ENCODE data around the gene AWAT2. TPM values are rescaled to one million over a fixed set of nuclear protein-coding genes. Genes with fewer than 3 reads are reported as not detected.

The AWAT2 gene
- total and polyA plus RNA-seq, 4 donors = not detected

GRCh38 chrX:70044541-70045245, 5.0 kb downstream of the AWAT2 start:
- H3K27ac ChIP-seq (ENCODE audit: low read depth in 1 of 2, low read length in 2 of 2) = no peak overlapping the region
- ATAC-seq (ENCODE audit: low FRiP score) = no peak
- WGBS, 2 donors = 65 to 81% methylated on average over 4 of the region's 4 CpGs
- no peak overlapping the region for H3K4me3 ChIP-seq (ENCODE audit: low read length in 2 of 2)
- no peaks in the 10 kb centered on the region for H3K9me3 ChIP-seq (ENCODE audit: control insufficient read depth, low read length)
- intact Hi-C loops (cut with DNase I) = no loop called here
- no peaks in the 10 kb centered on the region for H3K27me3 ChIP-seq (ENCODE audit: control insufficient read depth in 1 of 2, insufficient read depth in 2 of 2, low read length in 1 of 2)
- H3K4me1 ChIP-seq (ENCODE audit: control insufficient read depth in 1 of 2, insufficient read depth in 2 of 2, low read length in 2 of 2) = no peaks in the 10 kb centered on the region
- no peaks in the 10 kb centered on the region for H3K36me3 ChIP-seq (ENCODE audit: control insufficient read depth in 1 of 2, insufficient read depth in 2 of 2, low read length in 1 of 2)
- DNase-seq = no peak

GRCh38 chrX:70043685-70044084, 6.1 kb downstream of the AWAT2 start:
- WGBS, 2 donors = 77 to 95% methylated on average over 9 of the region's 9 CpGs
- DNase-seq = no peak
- Histone ChIP-seq H3K36me3 (ENCODE audit: control insufficient read depth in 1 of 2, insufficient read depth in 2 of 2, low read length in 1 of 2) (no peaks in the 10 kb centered on the region), H3K9me3 (ENCODE audit: control insufficient read depth, low read length) (no peaks in the 10 kb centered on the region), H3K4me3 (ENCODE audit: low read length in 2 of 2) (no peak overlapping the region), H3K4me1 (ENCODE audit: control insufficient read depth in 1 of 2, insufficient read depth in 2 of 2, low read length in 2 of 2) (no peaks in the 10 kb centered on the region), H3K27me3 (ENCODE audit: control insufficient read depth in 1 of 2, insufficient read depth in 2 of 2, low read length in 1 of 2) (no peaks in the 10 kb centered on the region), H3K27ac (ENCODE audit: low read depth in 1 of 2, low read length in 2 of 2) (no peak overlapping the region)
- no peak for ATAC-seq (ENCODE audit: low FRiP score)
- intact Hi-C loops (cut with DNase I) = no loop called here

GRCh38 chrX:70042399-70043371, 7.1 kb downstream of the AWAT2 start:
- H3K27ac ChIP-seq (ENCODE audit: low read depth in 1 of 2, low read length in 2 of 2) = no peak overlapping the region
- H3K4me1 ChIP-seq (ENCODE audit: control insufficient read depth in 1 of 2, insufficient read depth in 2 of 2, low read length in 2 of 2) = no peaks in the 10 kb centered on the region
- WGBS, 2 donors = 74 to 75% methylated on average over 11 of the region's 11 CpGs
- ATAC-seq (ENCODE audit: low FRiP score) = no peak
- intact Hi-C loops (cut with DNase I) = no loop called here
- no peaks in the 10 kb centered on the region for H3K9me3 ChIP-seq (ENCODE audit: control insufficient read depth, low read length)
- no peaks in the 10 kb centered on the region for H3K27me3 ChIP-seq (ENCODE audit: control insufficient read depth in 1 of 2, insufficient read depth in 2 of 2, low read length in 1 of 2)
- H3K4me3 ChIP-seq (ENCODE audit: low read length in 2 of 2) = no peak overlapping the region
- no peak for DNase-seq
- no peaks in the 10 kb centered on the region for H3K36me3 ChIP-seq (ENCODE audit: control insufficient read depth in 1 of 2, insufficient read depth in 2 of 2, low read length in 1 of 2)

DNA sequence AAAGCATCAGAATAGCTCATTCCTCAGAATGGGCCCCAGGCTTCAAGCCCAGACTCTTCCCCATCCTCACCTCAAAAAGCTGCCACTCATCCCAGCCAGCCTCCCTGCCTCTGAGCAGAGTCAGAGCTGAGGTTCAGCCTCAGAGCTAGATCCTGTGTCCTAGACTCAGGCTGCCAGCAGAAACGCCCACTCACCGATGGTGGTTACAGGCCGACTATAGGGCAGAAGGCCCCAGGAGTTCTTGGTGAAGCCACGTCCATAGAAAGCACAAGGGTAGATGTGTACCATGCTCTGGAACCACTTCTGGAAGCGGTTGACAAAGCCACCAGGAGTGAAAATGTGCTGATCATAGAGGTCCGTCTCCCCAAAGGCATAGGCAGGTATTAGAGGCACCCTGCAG, 7.7 kb downstream of the AWAT2 start:
- no peak overlapping the region for H3K27ac ChIP-seq (ENCODE audit: low read depth in 1 of 2, low read length in 2 of 2)
- H3K36me3 ChIP-seq (ENCODE audit: control insufficient read depth in 1 of 2, insufficient read depth in 2 of 2, low read length in 1 of 2) = no peaks in the 10 kb centered on the region
- intact Hi-C loops (cut with DNase I) = no loop called here
- DNase-seq (no peak), ATAC-seq (ENCODE audit: low FRiP score) (no peak)
- no peak overlapping the region for H3K4me3 ChIP-seq (ENCODE audit: low read length in 2 of 2)
- H3K4me1 ChIP-seq (ENCODE audit: control insufficient read depth in 1 of 2, insufficient read depth in 2 of 2, low read length in 2 of 2) = no peaks in the 10 kb centered on the region
- no peaks in the 10 kb centered on the region for H3K27me3 ChIP-seq (ENCODE audit: control insufficient read depth in 1 of 2, insufficient read depth in 2 of 2, low read length in 1 of 2)
- 76 to 91% methylated on average over 6 of the region's 6 CpGs for WGBS, 2 donors
- no peaks in the 10 kb centered on the region for H3K9me3 ChIP-seq (ENCODE audit: control insufficient read depth, low read length)

- Histone ChIP-seq H3K27me3 (ENCODE audit: control insufficient read depth in 1 of 2, insufficient read depth in 2 of 2, low read length in 1 of 2) (no peaks in the 10 kb centered on the region), H3K27ac (ENCODE audit: low read depth in 1 of 2, low read length in 2 of 2) (no peak overlapping the region), H3K9me3 (ENCODE audit: control insufficient read depth, low read length) (no peaks in the 10 kb centered on the region), H3K4me3 (ENCODE audit: low read length in 2 of 2) (no peak overlapping the region), H3K36me3 (ENCODE audit: control insufficient read depth in 1 of 2, insufficient read depth in 2 of 2, low read length in 1 of 2) (no peaks in the 10 kb centered on the region), H3K4me1 (ENCODE audit: control insufficient read depth in 1 of 2, insufficient read depth in 2 of 2, low read length in 2 of 2) (no peaks in the 10 kb centered on the region)
- WGBS, 2 donors = 80 to 95% methylated on average over 2 of the region's 2 CpGs
- intact Hi-C loops (cut with DNase I) = no loop called here
- DNase-seq (no peak), ATAC-seq (ENCODE audit: low FRiP score) (no peak)
Measured at GRCh38 chrX:70039758-70040157, 10.0 kb downstream of the AWAT2 start.

- intact Hi-C loops (cut with DNase I) = no loop called here
- ATAC-seq (ENCODE audit: low FRiP score) (no peak), DNase-seq (no peak)
- H3K27ac ChIP-seq (ENCODE audit: low read depth in 1 of 2, low read length in 2 of 2) = no peak overlapping the region
- H3K4me3 ChIP-seq (ENCODE audit: low read length in 2 of 2) = no peak overlapping the region
- H3K4me1 ChIP-seq (ENCODE audit: control insufficient read depth in 1 of 2, insufficient read depth in 2 of 2, low read length in 2 of 2) = no peaks in the 10 kb centered on the region
- H3K9me3 ChIP-seq (ENCODE audit: control insufficient read depth, low read length) = no peaks in the 10 kb centered on the region
- H3K27me3 ChIP-seq (ENCODE audit: control insufficient read depth in 1 of 2, insufficient read depth in 2 of 2, low read length in 1 of 2) = no peaks in the 10 kb centered on the region
- WGBS, 2 donors = 79 to 94% methylated on average over 1 of the region's 1 CpG
- H3K36me3 ChIP-seq (ENCODE audit: control insufficient read depth in 1 of 2, insufficient read depth in 2 of 2, low read length in 1 of 2) = no peaks in the 10 kb centered on the region
Measured at GRCh38 chrX:70038951-70039350, 10.8 kb downstream of the AWAT2 start.

- H3K4me1 ChIP-seq (ENCODE audit: control insufficient read depth in 1 of 2, insufficient read depth in 2 of 2, low read length in 2 of 2) = no peaks in the 10 kb centered on the region
Measured at GRCh38 chrX:70038515-70038914, 11.2 kb downstream of the AWAT2 start.

DNA sequence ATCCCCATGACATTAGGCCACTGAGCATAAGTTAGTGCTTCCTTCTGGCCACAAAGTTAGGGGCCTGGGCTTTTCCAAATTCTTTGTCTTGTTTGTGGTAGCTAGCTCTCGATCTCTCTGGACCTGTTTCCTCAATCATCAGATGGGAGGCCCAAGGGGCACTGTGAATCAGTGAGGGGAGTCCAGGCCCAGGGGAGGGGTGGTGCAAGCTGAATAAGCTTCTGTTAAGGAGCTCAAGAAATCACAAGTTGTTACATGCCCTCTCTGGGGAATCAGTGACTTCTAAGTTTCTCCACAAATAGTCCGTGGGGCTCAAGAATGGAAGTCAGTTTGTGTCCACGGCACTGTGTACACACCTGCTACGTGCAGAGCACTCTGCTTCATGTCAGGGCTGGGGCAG, 15.1 kb downstream of the AWAT2 start:
- 63 to 87% methylated on average over 4 of the region's 4 CpGs for WGBS, 2 donors
- intact Hi-C loops (cut with DNase I) = loop anchor here in 1 of 2 donors (5.0 kb wide), 2 partner anchors 63 to 497 kb away; no protein-coding TSS in a partner anchor
- no peaks in the 10 kb centered on the region for H3K27me3 ChIP-seq (ENCODE audit: control insufficient read depth in 1 of 2, insufficient read depth in 2 of 2, low read length in 1 of 2)
- H3K9me3 ChIP-seq (ENCODE audit: control insufficient read depth, low read length) = no peaks in the 10 kb centered on the region
- ATAC-seq (ENCODE audit: low FRiP score) = no peak
- H3K27ac ChIP-seq (ENCODE audit: low read depth in 1 of 2, low read length in 2 of 2) = no peak overlapping the region
- no peaks in the 10 kb centered on the region for H3K4me1 ChIP-seq (ENCODE audit: control insufficient read depth in 1 of 2, insufficient read depth in 2 of 2, low read length in 2 of 2)
- no peaks in the 10 kb centered on the region for H3K36me3 ChIP-seq (ENCODE audit: control insufficient read depth in 1 of 2, insufficient read depth in 2 of 2, low read length in 1 of 2)
- no peak overlapping the region for H3K4me3 ChIP-seq (ENCODE audit: low read length in 2 of 2)
- no peak for DNase-seq

More at GRCh38 chrX:70038515-70038914, 11.2 kb downstream of the AWAT2 start:
- WGBS, 2 donors = 77 to 99% methylated on average over 2 of the region's 2 CpGs
- H3K27ac ChIP-seq (ENCODE audit: low read depth in 1 of 2, low read length in 2 of 2) = no peak overlapping the region
- ATAC-seq (ENCODE audit: low FRiP score) = no peak
- H3K4me3 ChIP-seq (ENCODE audit: low read length in 2 of 2) = no peak overlapping the region
- H3K36me3 ChIP-seq (ENCODE audit: control insufficient read depth in 1 of 2, insufficient read depth in 2 of 2, low read length in 1 of 2) = no peaks in the 10 kb centered on the region
- DNase-seq = no peak
- intact Hi-C loops (cut with DNase I) = no loop called here
- no peaks in the 10 kb centered on the region for H3K9me3 ChIP-seq (ENCODE audit: control insufficient read depth, low read length)
- no peaks in the 10 kb centered on the region for H3K27me3 ChIP-seq (ENCODE audit: control insufficient read depth in 1 of 2, insufficient read depth in 2 of 2, low read length in 1 of 2)
